B cell (primary cell): Measurements from ENCODE around the gene ASH1L. TPM values are rescaled to one million over a fixed set of nuclear protein-coding genes. Genes with fewer than 3 reads are reported as not detected.

Source experiments
- ATAC-seq: fragments of 200-7000 bp; cut with Tn5 transposase; one replicate; pipeline ENCODE4 v1.10.0; 2021; ENCODE audit warnings: low read depth, mild to moderate bottlenecking, moderate number of reproducible peaks, moderate library complexity
- CTCF ChIA-PET: fragments of 350-600 bp; sonication (Branson Sonifier 250); formaldehyde crosslinking; loops from one replicate; lab custom pipeline; 2021; ENCODE audit warnings: antibody characterized with exemption, inconsistent platforms; lab: Charles Lee
- POLR2A ChIA-PET: fragments of 350-600 bp; sonication (Branson Sonifier 250); formaldehyde crosslinking; loops from one replicate; lab custom pipeline; 2021; ENCODE audit warnings: antibody characterized with exemption; lab: Charles Lee
- DNase-seq: peaks from one replicate; pipeline ENCODE4 v3.0.0; 2013
- H2AFZ ChIP-seq: 2 replicates; pipeline ENCODE4 v1.6.1; 2012; ENCODE audit warnings: mild to moderate bottlenecking, low read depth, low read length; ENCODE audit not compliant: insufficient read depth, poor library complexity, severe bottlenecking
- H3K27ac ChIP-seq, 2 donors: 1 replicate in 1 of 2; 2 replicates in 1 of 2; pipeline ENCODE4 v1.5.1; 2012 to 2013; ENCODE audit warnings: low read length in 2 of 2, mild to moderate bottlenecking in 2 of 2, moderate library complexity in 1 of 2
- H3K27me3 ChIP-seq, 4 experiments: fragments of 200-600 bp in 1 of 4; sonication (generic) in 1 of 4; replicated peaks in 1 of 4; 1 replicate in 2 of 4; 2 replicates in 2 of 4; pipeline versions ENCODE4 v1.6.1 to v1.7.0; 2013 to 2016; ENCODE audit warnings: low read length in 3 of 4, mild to moderate bottlenecking in 2 of 4, mixed read lengths in 1 of 4, moderate library complexity in 1 of 4; ENCODE audit not compliant: insufficient read depth in 4 of 4, control insufficient read depth in 3 of 4; ENCODE audit errors: control extremely low read depth in 1 of 4
- H3K36me3 ChIP-seq, 2 experiments: replicated peaks in 1 of 2; 1 replicate in 1 of 2; 2 replicates in 1 of 2; pipeline versions ENCODE4 v1.6.1 to v1.7.1; 2013; ENCODE audit warnings: low read length in 1 of 2; ENCODE audit not compliant: insufficient read depth in 2 of 2, control insufficient read depth in 1 of 2; ENCODE audit errors: control extremely low read depth in 1 of 2, extremely low read depth in 1 of 2
- H3K4me1 ChIP-seq, 2 donors: fragments of 200-600 bp in 1 of 2; sonication (generic) in 1 of 2; 1 replicate in 1 of 2; 2 replicates in 1 of 2; pipeline versions ENCODE4 v1.5.1 to v1.6.1; 2013 to 2017; ENCODE audit warnings: low read length in 2 of 2; ENCODE audit not compliant: control insufficient read depth in 2 of 2, insufficient read depth in 2 of 2
- H3K4me2 ChIP-seq: replicated peaks from 2 replicates; pipeline ENCODE3; 2012; ENCODE audit warnings: mild to moderate bottlenecking, low read depth, low read length; ENCODE audit not compliant: poor library complexity, severe bottlenecking
- H3K4me3 ChIP-seq, 5 experiments: fragments of 200-600 bp in 1 of 5; sonication (generic) in 1 of 5; 1 replicate in 3 of 5; 2 replicates in 2 of 5; pipeline versions ENCODE4 v1.5.1 to v1.7.0; 2011 to 2016; ENCODE audit warnings: low read length in 4 of 5, mild to moderate bottlenecking in 4 of 5, low read depth in 2 of 5, control low read depth in 1 of 5, moderate library complexity in 1 of 5; ENCODE audit not compliant: insufficient read depth in 1 of 5; ENCODE audit errors: control extremely low read depth in 1 of 5, extremely low read depth in 1 of 5
- H3K79me2 ChIP-seq: fragments of 200-600 bp; sonication (generic); one replicate; pipeline ENCODE4 v1.6.0; 2016; ENCODE audit warnings: low read length; ENCODE audit not compliant: control insufficient read depth, insufficient read depth
- H3K9ac ChIP-seq: fragments of 200-600 bp; sonication (generic); 2 replicates; pipeline ENCODE4 v1.6.1; 2017; ENCODE audit warnings: mild to moderate bottlenecking, low read length, moderate library complexity
- H3K9me3 ChIP-seq, 3 donors: one replicate each; pipeline versions ENCODE4 v1.6.1 to v1.7.1; 2013; ENCODE audit warnings: low read length in 2 of 3; ENCODE audit not compliant: control insufficient read depth in 2 of 3, insufficient read depth in 1 of 3; ENCODE audit errors: control extremely low read depth in 1 of 3
- H4K20me1 ChIP-seq: 2 replicates; pipeline ENCODE4 v1.6.0; 2012; ENCODE audit warnings: mild to moderate bottlenecking, low read length; ENCODE audit not compliant: insufficient read depth, control insufficient read depth, poor library complexity, severe bottlenecking
- H3K27ac Mint-ChIP-seq: one replicate; pipeline ENCODE4 v1.8.0; 2021; ENCODE audit warnings: mixed read lengths
- H3K27me3 Mint-ChIP-seq: one replicate; pipeline ENCODE4 v1.8.0; 2021; ENCODE audit warnings: mixed read lengths
- H3K4me1 Mint-ChIP-seq: one replicate; pipeline ENCODE4 v1.8.0; 2021; ENCODE audit warnings: mixed read lengths
- H3K4me3 Mint-ChIP-seq: one replicate; pipeline ENCODE4 v1.8.0; 2021; ENCODE audit warnings: mixed read lengths
- H3K9me3 Mint-ChIP-seq: one replicate; pipeline ENCODE4 v1.8.0; 2022; ENCODE audit warnings: mixed read lengths; ENCODE audit not compliant: insufficient read depth
- EZH2 ChIP-seq: IDR thresholded peaks from 2 replicates; pipeline ENCODE4 v1.6.1; 2012; ENCODE audit warnings: borderline replicate concordance, low read depth, mild to moderate bottlenecking, moderate library complexity, low read length; ENCODE audit not compliant: insufficient read depth, poor library complexity, severe bottlenecking
- WGBS: methylation state at CpG from one replicate; pipeline ENCODE4 v1.1.5; 2013; ENCODE audit warnings: missing lambda C conversion rate; ENCODE audit not compliant: insufficient coverage; 5-methylcytosine and 5-hydroxymethylcytosine counted together
- intact Hi-C: fragments of 100-400 bp; cut with micrococcal nuclease; formaldehyde crosslinking; loops from one replicate; pipeline ENCODE4 v1.10.0; 2022
- polyA plus RNA-seq: library from polyadenylated mRNA; depleted of rRNA; stranded (reverse); fragments of >200 nt; gene quantifications from 2 replicates; pipeline ENCODE4 v1.2.3, GENCODE V29; 2012
- total RNA-seq, 2 donors: library from RNA; stranded (reverse); fragments of 120-200 nt in 1 of 2; gene quantifications; 1 replicate in 1 of 2; 2 replicates in 1 of 2; pipeline versions ENCODE4 v1.2.3 to v1.2.4, GENCODE V29; 2013 to 2022
- TF ChIP-seq, protein P1 (sequence below): fragments of 200-600 bp; IDR thresholded peaks from one replicate; pipeline ENCODE4 v1.8.0; 2022; ENCODE audit warnings: antibody characterized with exemption, mild to moderate bottlenecking

Gene ASH1L
- total and polyA plus RNA-seq, 2 donors (not counting 1 experiment from before 2014, with no cell fraction given): 17.7 to 124 TPM

DNA sequence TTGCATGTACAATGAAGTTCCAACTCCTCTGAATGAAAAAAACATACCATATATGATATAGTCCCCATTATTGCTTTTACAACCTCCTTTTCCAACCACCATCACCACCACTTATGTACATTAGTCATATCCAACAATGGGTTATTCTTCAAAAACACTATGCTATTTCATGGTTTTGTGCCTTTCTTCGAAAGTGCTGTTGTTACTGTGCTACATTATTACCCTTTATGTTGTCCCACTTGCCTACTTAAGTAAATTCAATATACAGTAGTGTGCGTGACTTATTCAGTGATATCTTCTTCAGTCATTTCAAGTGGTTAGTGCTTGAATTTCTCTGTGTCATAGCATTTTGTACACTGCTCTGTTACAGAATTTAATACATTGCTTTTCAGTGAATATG is 105.3 kb downstream of the ASH1L start:
- H3K79me2 ChIP-seq: peaks cover 19% of the 10 kb centered on the region
- H3K27me3 ChIP-seq: no peaks in the 10 kb centered on the region
- Mint-ChIP-seq H3K9me3 (no peaks in the 10 kb centered on the region), H3K27me3 (no peaks in the 10 kb centered on the region), H3K4me1 (no peaks in the 10 kb centered on the region), H3K27ac (no peak overlapping the region), H3K4me3 (no peak overlapping the region)
- no peak overlapping the region for H3K9ac ChIP-seq
- peaks cover 12 to 33% of the 10 kb centered on the region in 2 experiments for H3K36me3 ChIP-seq
- no peak for TF ChIP-seq EZH2
- TF ChIP-seq, protein P1, sequence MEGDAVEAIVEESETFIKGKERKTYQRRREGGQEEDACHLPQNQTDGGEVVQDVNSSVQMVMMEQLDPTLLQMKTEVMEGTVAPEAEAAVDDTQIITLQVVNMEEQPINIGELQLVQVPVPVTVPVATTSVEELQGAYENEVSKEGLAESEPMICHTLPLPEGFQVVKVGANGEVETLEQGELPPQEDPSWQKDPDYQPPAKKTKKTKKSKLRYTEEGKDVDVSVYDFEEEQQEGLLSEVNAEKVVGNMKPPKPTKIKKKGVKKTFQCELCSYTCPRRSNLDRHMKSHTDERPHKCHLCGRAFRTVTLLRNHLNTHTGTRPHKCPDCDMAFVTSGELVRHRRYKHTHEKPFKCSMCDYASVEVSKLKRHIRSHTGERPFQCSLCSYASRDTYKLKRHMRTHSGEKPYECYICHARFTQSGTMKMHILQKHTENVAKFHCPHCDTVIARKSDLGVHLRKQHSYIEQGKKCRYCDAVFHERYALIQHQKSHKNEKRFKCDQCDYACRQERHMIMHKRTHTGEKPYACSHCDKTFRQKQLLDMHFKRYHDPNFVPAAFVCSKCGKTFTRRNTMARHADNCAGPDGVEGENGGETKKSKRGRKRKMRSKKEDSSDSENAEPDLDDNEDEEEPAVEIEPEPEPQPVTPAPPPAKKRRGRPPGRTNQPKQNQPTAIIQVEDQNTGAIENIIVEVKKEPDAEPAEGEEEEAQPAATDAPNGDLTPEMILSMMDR: no peak
- ATAC-seq (no peak), DNase-seq (no peak)
- no peaks in the 10 kb centered on the region for H3K4me1 ChIP-seq
- H3K9me3 ChIP-seq: no peaks in the 10 kb centered on the region
- ChIA-PET POLR2A (no interaction called here), CTCF (interaction anchor here (1.6 kb wide), 1 partner anchor 22 kb away, joined by 3 read pairs; no protein-coding TSS in a partner anchor)
- H3K4me2 ChIP-seq: no peak overlapping the region
- H2AFZ ChIP-seq: no peak overlapping the region
- no peak overlapping the region for H3K27ac ChIP-seq
- no CpG with 5 or more reads among the region's 2 CpGs for WGBS
- H3K4me3 ChIP-seq: no peak overlapping the region
- intact Hi-C loops: no loop called here
- no peaks in the 10 kb centered on the region for H4K20me1 ChIP-seq

DNA sequence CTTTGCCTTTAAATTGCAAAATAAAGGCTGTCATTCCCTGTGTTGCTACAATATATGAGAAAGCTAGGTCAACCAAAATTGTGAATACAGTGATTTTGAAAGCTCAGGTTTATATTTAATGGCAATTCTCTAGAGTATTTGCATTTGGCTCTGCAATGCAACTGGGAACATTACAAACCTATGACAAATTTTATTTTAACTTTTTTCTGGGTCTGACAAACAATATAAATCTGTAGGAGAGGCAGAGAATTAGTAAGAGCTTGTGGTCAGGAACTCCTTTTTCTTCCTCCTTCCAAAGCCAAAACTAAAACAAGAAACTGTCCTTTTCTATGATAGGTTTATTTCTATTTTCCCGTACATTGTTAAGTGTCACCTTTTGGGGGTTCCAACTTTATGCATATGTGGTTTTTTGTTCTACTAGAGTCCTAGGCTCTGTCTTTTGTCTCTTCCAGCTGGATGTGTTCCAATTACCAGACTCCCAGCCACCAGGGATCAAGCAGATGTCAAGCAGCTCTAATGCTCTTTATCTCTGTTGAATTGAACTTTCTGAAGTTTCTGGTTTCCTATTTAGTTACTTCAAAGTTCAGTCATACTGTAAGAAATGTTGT is 106.9 kb downstream of the ASH1L start:
- Mint-ChIP-seq H3K27me3 (no peaks in the 10 kb centered on the region), H3K27ac (no peak overlapping the region), H3K4me3 (no peak overlapping the region), H3K9me3 (no peaks in the 10 kb centered on the region), H3K4me1 (no peaks in the 10 kb centered on the region)
- no peaks in the 10 kb centered on the region for H4K20me1 ChIP-seq
- H3K27me3 ChIP-seq: no peaks in the 10 kb centered on the region
- ATAC-seq: no peak
- ChIA-PET CTCF (interaction anchor here (1.6 kb wide), 1 partner anchor 20 kb away, joined by 3 read pairs; no protein-coding TSS in a partner anchor), POLR2A (no interaction called here)
- H3K79me2 ChIP-seq: peaks cover 19% of the 10 kb centered on the region
- DNase-seq: no peak
- no CpG with 5 or more reads among the region's 1 CpG for WGBS
- no peak overlapping the region for H3K4me2 ChIP-seq
- peak overlapping the region in 1 of 2 donors; percentile 14 for H3K27ac ChIP-seq
- intact Hi-C loops: no loop called here
- H2AFZ ChIP-seq: no peak overlapping the region
- no peak overlapping the region for H3K9ac ChIP-seq
- no peak for TF ChIP-seq EZH2
- TF ChIP-seq, protein P1: no peak
- peaks cover 12 to 36% of the 10 kb centered on the region in 2 experiments for H3K36me3 ChIP-seq
- H3K4me3 ChIP-seq: no peak overlapping the region
- H3K4me1 ChIP-seq: no peaks in the 10 kb centered on the region
- no peaks in the 10 kb centered on the region for H3K9me3 ChIP-seq
